ENCODE data around the gene MYOZ1.

GRCh38 chr10:73597346-73597745 lies 43.9 kb downstream of the MYOZ1 start:
- TF ChIP-seq CTCF (IDR thresholded peaks at IDR 0.05 in 4 of 5, conservative IDR thresholded peaks at IDR 0.05 in 1 of 5) (no peak), POLR2A (IDR thresholded peaks at IDR 0.05) (no peak)
